PC-9 (cell line): ENCODE results near the gene KASH5.

ENCODE experiments used
- CTCF ChIP-seq: fragments of 200-600 bp; sonication (generic); conservative IDR thresholded peaks from 2 replicates; pipeline ENCODE4 v1.6.1; 2017; ENCODE audit warnings: mixed run types, antibody characterized with exemption, mild to moderate bottlenecking, moderate library complexity
- EZH2 ChIP-seq: fragments of 200-600 bp; sonication (generic); IDR thresholded peaks from 2 replicates; pipeline ENCODE4 v1.8.0; 2017; ENCODE audit warnings: antibody characterized with exemption, low read depth

- no peak for TF ChIP-seq EZH2
- no peak for TF ChIP-seq CTCF
Measured at GRCh38 chr19:49387936-49388372, at the start of gene KASH5.
